Activated CD4-positive, alpha-beta T cell treated with anti-CD3 and anti-CD28 coated beads, Interleukin-2, amount 50 U/mL, for 48 hours (primary cell): ENCODE results near the gene ARHGAP33.

Experiments used
- DNase-seq, 2 experiments: peaks; one replicate each; pipeline ENCODE4 v3.0.0-alpha.2; 2020

The ARHGAP33 gene

GRCh38 chr19:35775298-35776101, at the start of gene ARHGAP33:
Gene ARHGAP33, plus strand, starts transcription at chr19:35775564. Its CDS starts 95 bp downstream, at chr19:35775659.
- DNase-seq, result peak; percentile 100

DNA sequence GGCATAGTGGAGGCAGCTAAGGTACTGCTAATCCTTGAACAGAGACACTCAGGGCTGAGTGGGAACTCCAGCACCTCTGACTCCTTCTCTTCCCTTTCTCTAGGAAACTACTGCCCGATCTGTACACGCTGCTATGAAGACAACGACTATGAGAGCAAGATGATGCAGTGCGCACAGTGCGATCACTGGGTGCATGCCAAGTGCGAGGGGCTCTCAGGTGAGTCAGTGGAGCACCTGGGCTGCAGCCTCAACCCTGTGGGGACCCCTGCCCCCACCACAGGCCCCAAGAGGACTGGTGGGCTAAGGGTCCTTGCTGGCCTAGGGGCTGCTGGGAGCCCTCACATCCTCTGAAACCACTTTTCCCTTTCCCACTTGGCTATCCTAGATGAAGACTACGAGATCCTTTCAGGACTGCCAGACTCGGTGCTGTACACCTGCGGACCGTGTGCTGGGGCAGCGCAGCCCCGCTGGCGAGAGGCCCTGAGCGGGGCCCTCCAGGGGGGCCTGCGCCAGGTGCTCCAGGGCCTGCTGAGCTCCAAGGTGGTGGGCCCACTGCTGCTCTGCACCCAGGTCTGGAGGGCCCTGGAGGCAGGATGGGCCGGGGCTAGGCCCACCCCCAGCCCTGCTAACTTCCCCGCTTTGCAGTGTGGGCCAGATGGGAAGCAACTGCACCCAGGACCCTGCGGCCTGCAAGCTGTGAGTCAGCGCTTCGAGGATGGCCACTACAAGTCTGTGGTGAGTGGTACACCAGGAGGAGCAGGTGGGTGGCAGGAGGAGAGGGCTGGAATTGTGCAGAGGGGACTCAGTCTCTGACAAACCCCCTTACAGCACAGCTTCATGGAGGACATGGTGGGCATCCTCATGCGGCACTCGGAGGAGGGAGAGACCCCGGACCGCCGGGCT, 48.1 kb upstream of the ARHGAP33 start:
- no peak for DNase-seq

DNA sequence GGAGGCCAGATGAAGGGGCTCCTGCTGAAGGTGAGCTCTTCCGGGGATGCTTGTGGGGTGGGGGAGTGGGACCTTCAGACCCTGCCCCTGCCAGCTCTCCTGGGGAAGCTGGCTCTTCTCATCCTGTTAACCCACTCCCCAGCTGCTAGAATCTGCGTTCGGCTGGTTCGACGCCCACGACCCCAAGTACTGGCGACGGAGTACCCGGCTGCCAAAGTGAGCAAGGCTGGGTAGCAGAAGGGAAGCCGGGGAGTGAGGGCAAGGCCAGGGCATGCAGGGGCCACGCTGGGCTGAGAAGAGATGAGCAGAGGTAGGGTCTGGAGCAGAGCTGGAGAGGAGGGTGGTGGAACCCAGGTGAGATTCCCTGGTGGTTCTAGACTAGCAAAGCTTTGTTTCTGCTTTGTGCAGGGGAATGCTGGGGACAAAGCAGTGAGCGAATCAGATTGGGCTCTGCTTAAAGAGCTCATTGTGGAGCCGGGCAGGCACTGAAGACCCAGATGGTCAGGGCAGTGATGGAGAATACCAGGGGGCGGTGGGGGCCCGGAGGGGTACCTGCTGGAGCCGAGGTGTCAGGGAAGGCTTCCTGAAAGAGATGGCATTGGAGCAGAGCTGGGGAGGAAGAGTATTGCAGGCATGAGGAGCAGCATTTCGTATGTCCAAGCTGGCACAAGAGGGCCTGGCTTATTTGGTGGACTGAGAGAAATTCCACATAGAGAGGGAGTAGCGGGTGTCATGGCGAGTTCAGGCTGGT, 47.2 kb upstream of the ARHGAP33 start:
- no peak for DNase-seq

DNA sequence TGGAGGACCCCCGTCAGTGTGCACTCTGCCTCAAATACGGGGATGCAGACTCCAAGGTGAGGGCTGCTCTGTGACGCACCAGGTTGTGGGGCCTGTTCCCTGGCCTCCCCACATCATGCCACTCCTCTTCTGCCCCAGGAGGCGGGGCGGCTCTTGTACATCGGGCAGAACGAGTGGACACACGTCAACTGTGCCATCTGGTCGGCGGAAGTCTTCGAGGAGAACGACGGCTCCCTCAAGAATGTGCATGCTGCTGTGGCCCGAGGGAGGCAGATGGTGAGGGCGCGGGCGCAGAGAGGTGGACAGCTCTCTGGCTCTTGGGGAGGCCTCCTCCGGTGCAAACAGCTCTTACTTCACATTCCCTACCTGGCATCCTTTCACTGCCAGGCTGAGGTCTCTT, 46.3 kb upstream of the ARHGAP33 start:
- DNase-seq, result no peak

DNA sequence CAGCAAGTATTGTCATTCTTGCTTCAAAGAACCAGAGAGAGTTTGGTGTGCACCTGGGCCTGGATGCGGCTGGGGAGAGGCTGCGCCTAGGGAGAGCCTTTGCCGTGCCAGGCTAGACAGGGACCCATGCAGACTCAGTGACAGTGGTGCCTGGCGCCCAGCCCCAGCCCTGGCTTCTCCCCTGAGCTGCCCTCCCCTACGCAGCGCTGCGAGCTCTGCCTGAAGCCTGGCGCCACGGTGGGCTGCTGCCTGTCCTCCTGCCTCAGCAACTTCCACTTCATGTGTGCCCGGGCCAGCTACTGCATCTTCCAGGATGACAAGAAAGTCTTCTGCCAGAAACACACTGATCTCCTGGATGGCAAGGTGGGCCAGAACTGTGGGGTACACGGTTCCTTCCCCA, 45.6 kb upstream of the ARHGAP33 start:
- DNase-seq, result no peak

DNA sequence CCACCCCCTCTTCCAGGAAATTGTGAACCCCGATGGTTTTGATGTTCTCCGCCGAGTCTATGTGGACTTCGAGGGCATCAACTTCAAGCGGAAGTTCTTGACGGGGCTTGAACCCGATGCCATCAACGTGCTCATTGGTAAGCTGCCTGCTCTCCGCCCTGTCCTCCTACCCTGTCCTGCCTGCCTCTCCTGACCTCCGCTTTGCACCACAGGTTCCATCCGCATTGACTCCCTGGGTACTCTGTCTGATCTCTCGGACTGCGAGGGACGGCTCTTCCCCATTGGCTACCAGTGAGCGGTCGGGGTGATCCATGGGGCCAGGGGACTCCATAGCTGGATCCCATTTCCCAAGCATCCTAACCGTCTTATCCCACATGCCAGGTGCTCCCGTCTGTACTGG, 45.0 kb upstream of the ARHGAP33 start:
- no peak for DNase-seq

GRCh38 chr19:35731353-35731752, 44.0 kb upstream of the ARHGAP33 start:
- no peak for DNase-seq

DNA sequence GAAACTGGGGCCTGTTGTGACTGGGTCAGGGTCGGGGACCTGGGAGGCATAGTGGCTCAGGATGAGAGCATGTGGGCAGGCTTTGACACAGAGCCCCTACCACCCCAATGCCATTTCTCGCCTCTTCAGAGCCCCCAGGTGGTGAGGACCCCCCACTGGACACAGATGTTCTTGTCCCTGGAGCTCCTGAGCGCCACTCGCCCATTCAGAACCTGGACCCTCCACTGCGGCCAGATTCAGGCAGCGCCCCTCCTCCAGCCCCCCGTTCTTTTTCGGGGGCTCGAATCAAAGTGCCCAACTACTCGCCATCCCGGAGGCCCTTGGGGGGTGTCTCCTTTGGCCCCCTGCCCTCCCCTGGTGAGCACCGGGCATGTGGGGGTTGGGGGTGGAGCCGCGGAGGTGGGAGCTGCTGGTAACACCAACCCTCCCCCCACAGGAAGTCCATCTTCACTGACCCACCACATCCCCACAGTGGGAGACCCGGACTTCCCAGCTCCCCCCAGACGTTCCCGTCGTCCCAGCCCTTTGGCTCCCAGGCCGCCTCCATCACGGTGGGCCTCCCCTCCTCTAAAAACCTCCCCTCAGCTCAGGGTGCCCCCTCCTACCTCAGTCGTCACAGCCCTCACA, 43.5 kb upstream of the ARHGAP33 start:
- no peak for DNase-seq

DNA sequence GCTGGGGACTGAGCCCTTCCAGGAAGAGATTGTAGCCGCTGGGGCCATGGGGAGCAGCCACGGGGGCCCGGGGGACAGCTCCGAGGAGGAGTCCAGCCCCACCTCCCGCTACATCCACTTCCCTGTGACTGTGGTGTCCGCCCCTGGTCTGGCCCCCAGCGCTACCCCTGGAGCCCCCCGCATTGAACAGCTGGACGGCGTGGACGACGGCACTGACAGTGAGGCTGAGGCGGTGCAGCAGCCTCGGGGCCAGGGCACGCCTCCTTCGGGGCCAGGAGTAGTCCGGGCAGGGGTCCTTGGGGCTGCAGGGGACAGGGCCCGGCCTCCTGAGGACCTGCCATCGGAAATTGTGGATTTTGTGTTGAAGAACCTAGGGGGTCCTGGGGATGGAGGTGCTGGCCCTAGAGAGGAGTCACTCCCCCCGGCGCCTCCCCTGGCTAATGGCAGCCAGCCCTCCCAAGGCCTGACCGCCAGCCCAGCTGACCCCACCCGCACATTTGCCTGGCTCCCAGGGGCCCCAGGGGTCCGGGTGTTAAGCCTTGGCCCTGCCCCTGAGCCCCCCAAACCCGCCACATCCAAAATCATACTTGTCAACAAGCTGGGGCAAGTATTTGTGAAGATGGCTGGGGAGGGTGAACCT, 42.7 kb upstream of the ARHGAP33 start:
- no peak for DNase-seq

GRCh38 chr19:35733180-35734125, 41.9 kb upstream of the ARHGAP33 start:
- no peak for DNase-seq

DNA sequence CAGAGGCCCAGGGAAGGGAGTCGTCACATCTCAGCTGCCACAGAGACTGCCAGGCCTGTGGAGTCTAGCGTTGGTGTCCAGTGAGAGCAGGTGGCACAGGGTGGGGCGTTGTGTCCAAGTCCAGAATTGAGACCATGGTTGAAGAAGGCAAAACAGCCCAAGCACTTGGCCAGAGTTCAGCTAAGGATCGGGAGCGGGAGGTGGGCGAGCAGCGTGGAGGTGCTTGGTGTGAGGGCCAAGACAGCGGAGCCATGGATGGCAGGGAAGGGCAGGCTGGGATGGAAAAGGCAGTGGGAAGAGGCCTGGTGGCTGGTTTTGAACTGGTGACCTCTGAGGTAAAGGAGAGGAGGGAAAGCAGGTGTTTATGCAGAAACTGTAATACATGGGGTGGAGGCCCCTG, 41.1 kb upstream of the ARHGAP33 start:
- no peak for DNase-seq

- DNase-seq, result no peak
Observed at GRCh38 chr19:35734889-35735288, 40.5 kb upstream of the ARHGAP33 start.

GRCh38 chr19:35736913-35737886, 38.2 kb upstream of the ARHGAP33 start:
- no peak for DNase-seq

- no peak for DNase-seq
Observed at GRCh38 chr19:35738021-35738886, 37.1 kb upstream of the ARHGAP33 start.

- no peak for DNase-seq
Observed at GRCh38 chr19:35738887-35739229, 36.5 kb upstream of the ARHGAP33 start.

DNA sequence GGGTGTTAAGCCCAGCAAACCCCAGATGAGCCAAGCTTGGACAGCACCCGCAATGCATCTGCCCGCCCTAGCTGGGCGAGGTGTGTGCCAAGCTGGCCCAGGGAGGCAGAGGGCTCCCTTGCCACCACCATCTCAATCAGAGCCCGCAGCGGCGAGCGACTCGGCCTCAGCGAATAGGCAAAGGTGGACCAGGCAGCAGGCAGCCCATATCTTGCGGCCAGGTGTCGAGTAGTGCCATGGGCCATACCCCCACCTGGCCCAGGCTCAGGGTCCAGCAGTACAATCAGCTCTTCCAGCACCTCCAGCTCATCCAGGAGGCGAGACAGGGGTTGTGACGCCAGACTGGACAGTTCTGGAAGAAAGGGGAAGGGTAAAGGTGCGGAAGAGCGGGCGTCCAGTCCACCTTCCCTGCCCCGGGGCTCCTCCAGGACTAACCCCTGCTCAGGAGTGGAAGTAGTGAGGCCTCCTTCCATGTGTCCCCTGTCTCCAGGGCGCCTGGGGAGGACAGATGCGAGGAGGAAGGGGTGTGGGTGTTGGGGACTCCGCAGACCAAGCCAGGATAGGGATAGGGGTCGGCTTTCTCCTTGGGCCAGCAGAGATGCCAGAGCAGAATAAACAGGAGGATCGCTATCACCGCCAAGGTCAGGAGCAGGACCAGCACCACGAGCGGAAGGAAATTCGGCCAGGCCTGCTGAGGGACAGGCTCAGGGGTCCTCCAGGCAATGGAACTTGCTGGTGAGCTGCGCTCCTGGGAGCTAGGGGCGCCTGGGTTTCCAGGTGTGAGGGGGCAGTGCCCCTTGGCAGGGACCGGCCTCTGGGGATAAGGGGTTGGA, 35.9 kb upstream of the ARHGAP33 start:
- DNase-seq, result no peak

- no peak for DNase-seq
Observed at GRCh38 chr19:35740108-35740422, 35.3 kb upstream of the ARHGAP33 start.
